Mucosa of gallbladder (tissue), 1 donor: ENCODE results near the gene CARD10. TPM values are rescaled to one million over a fixed set of nuclear protein-coding genes. Genes with fewer than 3 reads are reported as not detected.
"Not testable (repeated sequence)": the region's sequence is repeated elsewhere in the genome, so short reads cannot be mapped to it uniquely, and the experiment has no call there.

Experiments used
- DNase-seq: peaks from one replicate; pipeline ENCODE4 v3.0.0-alpha.2; 2020; ENCODE audit warnings: low spot score
- total RNA-seq: library from RNA; stranded (reverse); gene quantifications from one replicate; pipeline ENCODE4 v1.2.1, GENCODE V29; 2021
- donor health status: DM: no; HTN: no; CAD: no.

The CARD10 gene
- total RNA-seq, 1 donor from 2014 or later = 62.8 TPM

DNA sequence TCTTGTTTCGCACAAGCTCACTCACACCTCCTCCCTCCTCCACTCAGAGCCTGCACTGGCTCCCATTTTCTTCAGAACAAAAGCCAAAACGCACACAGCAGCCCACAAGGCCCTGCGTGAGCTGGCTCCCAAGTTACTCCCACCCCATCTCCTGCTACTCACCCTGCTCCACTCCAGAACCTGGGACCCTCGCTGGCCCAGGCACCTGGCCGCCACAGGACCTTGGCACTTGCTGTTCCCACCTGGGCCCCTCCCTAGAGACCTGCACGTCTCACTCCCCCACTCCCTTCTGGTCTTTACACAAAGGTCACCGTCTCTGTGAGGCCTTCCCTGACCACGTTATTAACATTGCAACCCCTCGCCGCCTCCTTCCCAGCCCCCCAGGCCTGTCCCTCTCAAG, 32.1 kb downstream of the CARD10 start:
- DNase-seq = no peak

DNA sequence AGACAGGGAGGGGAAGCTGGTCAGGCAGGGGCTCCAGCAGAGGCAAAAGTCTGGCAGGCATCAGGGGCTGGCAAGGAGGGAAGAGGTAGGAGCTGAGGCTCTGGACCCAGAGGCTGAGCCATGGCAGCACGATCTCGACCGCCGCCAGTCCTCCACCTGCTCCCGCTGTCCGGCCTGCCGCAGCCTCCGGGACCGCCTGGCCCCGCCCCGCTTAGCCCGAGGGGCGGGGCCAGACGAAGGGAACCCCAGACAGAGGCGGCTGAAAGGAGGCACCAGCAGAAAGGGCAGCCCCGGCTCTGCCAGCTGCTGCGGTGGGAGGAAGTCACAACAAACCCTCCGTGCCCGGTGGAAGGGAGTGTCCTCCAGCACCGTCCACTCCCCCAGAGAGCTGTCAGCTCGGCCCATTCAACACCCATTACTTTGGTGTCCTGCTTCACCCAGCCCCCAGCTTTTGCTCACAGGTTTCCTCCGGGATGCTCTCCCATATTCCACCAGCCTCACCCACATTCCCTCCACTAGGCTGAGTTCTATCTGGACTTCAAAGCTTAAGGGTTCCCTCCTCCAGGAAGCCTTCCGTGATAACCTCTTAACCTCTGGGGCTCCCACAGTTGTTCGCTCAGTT, 32.9 kb downstream of the CARD10 start, which contains the start of gene MFNG:
MFNG (minus strand) TSS at position 161 of the 622 bp plus-strand sequence. CDS start 207 bp downstream, outside the sequence.
- DNase-seq = peak; percentile 73

DNA sequence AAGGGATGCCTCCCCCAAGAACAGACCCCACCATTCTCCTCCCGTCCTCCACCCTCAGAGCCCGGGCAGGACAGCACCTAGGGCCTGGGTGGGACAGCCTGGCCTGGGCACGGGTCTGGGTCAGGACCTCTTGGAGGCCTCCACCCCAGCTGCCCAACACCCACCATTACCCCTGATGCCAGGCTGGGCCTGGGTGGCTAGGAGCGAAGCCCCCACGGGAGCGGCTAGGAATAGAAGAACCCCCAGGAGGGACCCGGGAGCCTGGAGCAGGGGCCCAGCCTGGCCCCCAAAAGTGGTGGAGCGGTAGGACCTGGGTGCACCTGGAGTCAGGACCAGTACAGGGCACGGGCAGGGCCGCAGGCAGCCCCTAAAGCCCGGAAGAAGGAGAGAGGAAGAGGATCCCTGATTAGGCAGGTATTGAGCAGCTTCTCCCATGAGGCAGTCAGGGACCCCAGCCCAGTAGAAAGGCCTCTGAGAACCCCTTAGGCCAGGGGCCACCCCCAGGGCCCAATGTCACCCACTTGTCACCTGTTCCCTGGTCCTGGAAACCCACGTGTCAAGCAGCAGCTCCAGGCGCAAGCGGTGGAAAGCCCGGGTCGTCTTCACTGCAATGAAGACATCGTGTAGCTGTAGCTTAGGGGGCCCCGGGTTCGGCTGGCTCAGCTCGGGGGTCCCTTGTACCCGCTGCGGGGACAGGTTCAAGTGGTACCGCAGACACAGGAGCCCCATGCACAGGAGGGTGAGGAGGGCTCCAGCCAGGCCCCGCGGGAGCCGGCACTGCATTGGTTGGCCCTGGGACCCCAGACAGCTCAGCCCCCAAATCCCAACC, 33.6 kb downstream of the CARD10 start:
- no peak for DNase-seq

DNA sequence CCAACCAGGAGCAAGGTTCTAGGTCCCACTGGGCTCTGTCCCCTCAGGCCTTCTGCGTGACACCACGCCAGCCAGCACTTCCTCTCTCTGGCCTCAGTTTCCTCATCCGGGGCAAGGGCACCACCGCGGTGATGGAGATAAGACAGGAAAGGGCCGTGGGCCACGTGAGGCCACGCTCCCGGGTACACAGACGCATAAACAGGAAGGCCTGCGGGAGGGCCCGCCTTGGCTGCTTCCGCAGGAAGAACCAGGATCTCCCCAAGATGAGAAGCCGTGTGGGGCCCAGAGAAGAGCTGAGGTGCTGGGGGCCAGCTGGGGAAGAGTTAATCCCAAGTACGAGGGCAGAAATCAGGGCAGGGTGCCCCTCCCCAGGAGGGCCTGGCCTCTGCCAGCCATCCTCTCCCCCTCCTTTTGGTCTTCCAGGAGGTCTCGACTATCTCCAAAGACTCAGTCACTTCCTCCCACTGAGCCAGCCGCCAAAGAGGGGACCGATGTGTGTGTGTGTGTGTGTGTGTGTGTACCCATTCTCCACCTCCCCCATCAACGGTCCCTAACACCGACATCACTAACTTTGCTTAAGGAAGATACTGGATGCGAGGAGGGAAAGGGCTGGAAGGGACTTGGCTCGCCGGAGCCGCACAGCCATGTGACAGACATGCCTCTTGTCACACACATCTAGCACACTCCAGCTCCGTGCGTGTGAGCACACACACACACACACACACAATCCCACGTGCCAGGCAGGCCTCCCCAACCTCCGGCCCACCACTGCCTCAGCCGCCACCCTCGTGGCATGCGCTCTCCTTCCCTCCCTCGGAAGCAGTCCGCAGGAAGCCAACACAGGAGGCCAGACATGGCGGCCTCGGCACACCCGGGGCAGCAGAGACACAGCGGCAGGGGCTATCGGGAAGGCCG, 34.5 kb downstream of the CARD10 start:
- peak; percentile 80 for DNase-seq

DNA sequence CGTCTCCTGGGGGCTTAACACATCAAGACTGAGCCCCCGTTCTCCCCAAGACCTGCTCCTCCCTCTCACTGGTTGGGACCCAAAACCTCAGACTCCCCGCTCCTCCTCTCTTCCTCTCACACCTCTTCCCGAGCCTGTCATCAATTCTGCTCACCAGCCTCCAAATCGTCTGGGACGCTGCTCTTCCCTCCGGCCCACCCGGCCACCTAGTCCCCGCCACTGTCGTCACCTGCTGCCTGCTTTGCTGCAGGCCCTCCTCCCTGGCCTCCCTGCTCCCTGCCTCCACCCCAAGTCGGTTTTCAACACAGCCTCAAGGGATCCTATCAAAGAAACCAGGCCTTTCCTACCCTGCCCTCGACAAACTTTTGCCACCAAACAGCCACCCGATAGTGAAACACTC, 36.2 kb downstream of the CARD10 start:
- no peak for DNase-seq

DNA sequence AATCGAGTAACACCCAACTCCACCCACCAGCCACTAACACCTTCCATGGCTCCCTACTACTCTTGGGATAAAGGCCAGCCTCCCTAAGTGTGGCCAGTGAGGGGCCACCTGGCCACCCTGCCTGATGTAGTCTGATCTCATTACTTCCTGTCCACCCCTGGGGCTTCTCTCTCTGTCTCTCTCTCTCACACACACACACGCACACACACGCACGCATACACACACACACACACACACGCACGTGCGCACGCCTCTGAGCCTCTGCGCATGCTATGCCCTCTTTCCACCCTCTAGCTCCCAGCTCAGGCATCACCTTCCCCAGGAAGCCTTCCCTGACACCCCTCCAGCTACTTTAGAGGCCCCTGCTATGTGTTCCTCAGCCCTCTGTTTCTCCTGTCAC, 37.0 kb downstream of the CARD10 start:
- no peak for DNase-seq

DNA sequence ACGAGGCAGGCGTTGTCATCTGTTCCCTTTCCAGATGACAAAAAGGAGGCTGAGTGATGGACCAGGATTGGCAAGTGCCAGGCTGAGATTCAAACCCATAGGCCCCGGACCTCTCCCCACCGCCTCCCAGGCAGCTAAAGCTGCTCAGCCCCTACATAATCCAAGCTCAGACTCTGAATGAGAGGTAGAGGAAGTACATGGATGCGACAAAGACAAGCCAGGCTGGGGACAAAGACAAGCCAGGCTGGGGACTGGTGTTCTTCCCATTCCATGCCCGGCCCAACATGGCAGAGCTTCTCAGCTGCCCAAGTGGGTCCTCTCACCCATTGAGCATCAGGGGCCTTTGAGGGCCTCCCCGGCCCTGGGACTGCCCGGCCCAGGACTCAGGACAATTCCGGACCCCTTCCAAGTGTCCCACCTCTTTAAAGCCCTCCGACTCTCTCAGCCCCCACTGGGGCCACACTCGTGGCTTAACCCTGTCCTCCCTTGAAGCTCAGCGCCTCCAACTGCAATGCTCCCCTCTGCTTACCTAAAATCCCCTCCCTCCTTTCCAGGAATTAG, 37.8 kb downstream of the CARD10 start:
- no peak for DNase-seq

DNA sequence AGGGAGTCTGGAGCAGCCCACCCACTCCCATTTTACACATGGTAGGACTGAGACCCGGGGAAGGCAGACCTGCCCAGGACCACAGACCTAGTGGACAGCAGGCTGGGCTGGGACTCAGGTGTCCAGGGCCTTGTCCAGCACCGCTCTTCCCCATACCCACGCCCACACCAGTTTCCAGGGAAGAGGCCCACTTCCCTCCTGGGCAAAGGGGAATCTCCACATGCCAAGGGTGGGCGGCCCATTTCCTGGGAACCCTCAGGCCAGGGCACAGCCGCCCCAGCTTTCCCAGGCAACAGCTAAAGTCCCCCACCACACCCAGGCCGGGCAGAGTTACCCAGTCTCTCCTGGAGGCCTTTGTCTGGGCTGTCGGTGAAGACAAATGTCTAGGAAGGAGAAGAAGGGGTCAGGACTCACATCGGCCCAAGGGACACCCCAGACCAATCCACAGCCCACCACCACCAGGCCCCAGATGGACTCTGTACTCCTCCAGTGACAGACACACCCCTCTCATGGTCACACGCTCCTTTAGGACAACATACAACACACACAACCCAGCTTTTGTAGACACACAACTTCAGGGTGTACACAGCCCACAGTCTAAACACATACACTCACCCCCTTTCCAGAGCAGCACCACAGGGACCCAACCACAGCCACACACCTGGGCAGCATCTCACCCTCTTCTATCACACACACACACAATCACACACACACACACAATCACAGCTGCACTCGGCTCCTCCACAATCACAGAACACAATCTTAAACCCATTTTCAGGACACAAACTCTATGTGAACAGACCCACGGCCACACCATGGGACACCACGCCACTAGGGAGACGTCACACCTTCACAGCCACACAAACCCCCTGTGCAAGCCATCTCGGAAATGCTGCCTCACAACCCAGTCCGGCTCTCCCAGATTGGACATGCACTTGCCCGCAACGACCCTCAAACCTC, 38.5 kb downstream of the CARD10 start:
- DNase-seq = no peak

DNA sequence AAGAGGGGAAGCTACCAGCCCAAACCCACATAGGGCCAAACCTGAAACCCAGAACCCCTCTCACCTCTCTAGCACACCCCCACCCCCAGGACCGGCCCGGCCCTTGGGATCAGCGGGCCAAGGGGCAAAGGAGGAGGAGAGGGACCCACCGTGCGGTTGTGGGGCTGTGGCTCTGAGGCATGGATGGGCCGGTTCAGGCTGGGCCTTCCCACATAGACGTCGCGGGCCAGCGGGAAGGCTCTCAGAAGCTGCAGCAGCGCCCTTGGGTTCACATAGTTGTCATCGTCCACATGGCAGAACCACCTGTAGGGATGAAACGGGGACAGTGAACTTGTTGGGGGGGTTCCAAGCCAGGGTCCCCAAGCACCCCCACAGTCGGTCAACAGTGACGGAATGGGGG, 40.0 kb downstream of the CARD10 start:
- DNase-seq = no peak

DNA sequence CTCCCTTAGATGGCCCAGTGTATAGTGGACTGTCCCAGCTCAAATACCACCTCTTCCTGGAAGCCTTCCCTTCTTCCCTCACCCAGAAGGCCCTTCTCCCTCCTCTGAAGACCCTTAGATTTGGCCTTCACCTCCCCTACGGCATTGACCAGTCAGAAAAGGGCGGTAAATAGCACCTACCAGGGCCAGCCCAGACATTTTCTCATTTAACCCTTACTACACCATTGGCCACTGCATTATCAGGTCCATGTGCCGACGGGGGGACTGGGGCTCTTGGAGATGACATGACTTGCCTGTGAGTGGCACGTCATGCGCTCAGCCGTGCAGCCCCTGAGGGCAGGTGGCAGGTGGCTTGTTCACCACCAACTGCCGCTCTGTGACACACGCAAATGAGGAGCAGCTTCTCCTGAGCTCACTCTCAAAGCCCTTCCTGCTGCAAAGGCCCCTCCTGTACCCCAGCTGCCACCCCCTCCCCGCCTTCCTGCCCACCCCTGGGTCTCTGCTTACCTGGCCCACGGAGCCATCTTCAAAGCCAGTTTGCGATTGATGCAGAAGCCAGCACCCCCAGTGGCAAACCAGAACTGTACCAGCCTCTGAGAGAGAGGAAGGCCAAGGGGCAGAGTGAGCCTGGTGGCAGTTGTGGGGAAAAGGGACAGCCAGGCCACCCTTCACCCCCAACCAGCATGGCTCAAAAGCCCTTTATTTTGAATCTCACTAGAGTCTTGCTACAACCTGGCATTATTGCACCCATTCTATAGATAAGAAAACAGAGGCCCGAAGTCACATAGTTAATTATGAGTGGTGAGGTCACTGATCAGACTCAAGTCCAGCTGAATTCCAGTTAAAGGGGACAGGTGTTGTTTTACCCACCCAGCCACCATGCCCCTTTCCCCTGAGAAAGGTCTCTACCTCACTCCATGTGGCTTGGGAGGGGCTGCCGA, 42.6 kb downstream of the CARD10 start:
- DNase-seq = no peak

DNA sequence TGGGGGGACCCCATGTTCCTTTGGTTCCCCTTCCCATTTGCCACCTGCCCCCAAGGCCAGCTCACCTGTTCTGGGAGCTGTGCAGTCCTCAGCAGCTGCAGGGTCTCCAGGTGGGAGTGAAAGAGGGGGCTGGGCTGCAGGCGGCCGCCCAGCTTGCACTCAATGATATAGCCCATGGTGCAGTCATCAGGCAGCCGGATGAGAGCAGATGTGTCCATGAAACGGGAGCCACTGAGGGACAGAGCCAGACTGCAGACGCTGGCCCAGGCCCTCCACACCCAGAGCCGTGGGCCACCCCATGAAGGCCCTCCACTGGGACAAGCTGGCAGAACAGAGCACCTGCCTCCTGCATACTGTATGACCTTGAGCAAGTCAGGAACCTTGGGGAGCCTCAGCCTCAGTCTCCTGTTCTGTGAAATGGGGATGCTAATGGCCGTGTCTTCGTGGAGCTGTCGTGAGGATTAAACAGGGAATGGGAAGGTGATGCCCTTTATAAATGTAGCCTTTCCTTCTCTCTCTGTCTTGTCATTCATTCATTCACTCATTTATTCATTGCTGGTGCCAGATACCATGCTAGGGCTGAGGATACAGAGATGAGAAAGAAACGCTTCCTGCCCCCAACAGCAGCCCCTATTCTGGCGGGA, 44.6 kb downstream of the CARD10 start:
- DNase-seq = no peak

DNA sequence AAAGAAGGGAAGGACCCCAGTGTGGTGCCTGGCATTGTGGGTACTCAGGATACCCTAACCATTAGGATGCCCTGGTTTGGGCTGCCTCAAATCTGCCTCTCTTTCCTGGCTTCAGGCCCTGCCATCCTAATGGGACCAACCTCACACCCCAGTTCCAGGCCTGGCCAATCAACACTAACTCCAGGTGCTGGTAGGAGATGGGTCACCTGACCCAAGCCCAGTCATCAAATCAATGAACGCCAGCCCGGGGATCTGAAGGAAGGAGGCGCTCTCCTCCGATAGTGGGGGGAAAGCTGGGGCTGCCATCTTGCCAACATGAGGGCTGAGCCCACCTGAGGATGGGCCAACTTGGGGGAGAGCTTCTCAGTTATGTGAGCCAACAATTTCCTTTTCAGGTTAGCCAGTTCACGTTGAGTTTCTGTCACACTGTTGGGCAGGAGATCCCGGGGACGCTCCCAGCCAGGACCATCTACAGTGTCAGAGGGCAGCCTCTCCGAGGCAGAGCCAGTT, 45.7 kb downstream of the CARD10 start:
- no peak for DNase-seq

DNA sequence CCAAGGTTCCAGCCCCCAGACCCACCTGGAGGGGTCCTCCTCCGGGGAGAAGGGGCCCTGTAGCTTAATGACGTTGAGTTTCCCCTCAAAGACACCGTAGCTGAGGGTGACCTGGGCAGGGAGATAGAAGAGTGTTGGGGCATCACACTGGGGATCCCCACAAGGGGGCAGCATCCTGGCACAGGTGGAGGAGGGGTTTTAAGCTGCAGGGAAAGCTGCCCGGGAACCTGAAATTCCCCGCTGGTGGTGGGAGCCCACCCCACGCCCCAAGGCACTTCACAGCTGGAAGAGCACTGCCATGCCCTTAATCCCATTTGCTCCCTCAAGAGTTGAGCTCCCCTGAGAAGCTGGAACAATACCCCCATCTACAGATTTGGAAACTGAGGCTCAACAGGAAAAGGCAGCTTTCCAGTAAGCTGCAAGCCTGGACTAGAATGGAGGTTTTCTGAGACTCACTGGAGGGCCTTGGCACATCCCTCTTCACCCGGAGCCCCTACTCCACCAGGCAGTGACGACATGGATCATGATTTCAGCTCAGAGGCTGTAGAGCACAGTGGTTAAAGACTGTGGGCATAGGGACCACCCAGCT, 46.7 kb downstream of the CARD10 start:
- DNase-seq = no peak

DNA sequence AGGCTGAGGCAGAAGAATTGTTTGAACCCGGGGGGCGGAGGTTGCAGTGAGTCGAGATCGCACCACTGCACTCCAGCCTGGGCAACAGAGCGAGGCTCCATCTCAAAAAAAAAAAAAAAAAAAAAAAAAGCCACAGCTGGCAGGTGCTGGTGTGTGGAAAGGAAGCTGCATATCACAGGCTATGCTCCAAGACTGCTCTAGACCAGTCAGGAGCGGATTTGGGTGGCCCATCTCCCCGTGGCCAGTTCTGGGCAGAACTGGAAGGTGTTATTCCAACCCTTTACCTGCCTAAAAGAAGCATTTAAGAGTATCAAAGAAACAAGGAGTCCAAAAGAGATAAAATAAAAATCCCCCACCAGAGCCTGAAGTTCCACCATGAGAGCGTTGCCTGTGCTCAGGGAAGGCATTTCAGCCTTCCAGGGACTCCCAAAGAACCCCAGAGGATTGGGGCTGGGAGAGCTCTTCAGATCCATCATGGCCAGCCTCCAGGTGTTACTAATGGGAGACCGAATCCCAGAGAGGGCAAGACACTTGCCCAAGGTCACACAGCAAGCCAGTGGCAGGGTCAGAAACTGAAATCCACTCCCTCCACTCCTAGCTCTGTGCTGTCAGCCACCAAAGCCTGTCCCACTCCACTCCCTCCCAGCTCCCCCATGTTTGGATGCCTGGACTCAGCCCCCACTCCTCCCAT, 47.3 kb downstream of the CARD10 start:
- no peak for DNase-seq

DNA sequence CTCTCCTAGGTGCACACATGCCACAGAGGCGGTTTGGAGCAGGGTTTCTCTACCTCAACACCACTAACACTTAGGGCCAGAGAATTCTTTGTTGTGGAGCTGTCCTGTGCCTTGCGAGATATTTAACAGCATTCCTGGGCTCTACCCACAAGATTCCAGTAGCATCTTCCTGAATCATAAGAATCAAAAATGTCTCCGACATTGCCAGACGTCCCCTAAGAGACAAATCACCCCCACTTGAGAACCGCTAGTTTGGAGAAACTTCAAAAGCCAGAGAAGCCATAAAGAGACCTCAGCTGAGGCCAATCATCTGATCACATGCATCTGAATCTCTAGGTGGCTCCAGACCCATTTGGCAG, 49.1 kb downstream of the CARD10 start:
- DNase-seq = no peak

DNA sequence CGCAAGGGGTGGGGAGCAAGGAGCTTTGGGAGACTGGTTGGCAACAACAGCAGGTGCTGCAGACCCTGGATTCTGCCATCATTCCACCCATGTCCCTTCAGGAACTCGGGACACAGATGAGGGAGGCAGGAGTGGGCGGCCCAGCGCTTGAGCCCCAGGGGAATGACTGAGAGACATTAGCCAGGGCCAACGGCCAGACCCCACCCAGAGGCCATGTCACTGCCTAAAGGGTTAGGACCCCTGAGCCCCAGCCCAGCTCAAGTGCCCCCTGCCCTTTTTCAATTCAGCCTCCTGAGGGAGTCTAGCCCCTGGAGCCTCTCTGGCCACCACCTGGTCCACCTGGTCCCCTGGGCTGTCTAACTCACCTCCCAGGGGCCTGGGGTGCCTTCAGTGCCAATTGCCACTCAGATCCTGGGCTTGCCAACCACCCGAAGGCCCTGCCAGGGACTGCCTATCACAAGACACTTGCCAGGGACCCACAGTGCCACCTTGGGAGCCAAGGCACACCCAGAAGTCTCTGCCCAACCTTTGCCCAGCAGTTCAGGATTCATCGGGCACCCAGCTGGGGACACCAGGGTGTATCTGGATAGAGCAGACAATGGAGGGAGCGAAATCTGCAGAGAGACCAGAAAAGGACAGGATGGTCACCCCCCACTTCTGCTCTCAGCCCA, 49.7 kb downstream of the CARD10 start:
- no peak for DNase-seq

DNA sequence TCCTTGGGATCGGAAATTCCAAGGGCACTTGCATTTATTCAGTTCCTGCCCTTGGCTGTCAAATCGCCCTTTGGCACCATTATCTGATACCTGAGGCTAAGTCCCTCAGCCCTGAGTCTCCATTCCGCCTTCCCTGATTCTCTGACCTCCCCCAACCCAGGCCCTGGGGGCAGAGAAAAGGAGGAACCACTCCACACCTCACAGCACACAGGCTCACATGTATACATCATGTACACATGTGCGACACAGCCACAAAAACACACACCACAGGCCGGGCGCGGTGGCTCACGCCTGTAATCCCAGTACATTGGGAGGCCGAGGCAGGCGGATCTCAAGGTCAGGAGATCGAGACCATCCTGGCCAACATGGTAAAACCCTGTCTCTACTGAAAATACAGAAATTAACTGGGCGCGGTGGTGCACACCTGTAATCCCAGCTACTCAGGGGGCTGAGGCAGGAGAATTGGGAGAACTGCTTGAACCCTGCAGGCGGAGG, 51.0 kb downstream of the CARD10 start:
- not testable (repeated sequence) for DNase-seq
